K562 (cell line): ENCODE measurements around the gene RAB31. TPM values are rescaled to one million over a fixed set of nuclear protein-coding genes. Genes with fewer than 3 reads are reported as not detected.

Source experiments
- BACH1 ChIP-seq: fragments of 200-800 bp; sonication (Bioruptor generic); IDR thresholded peaks from 2 replicates; pipeline ENCODE4 v1.6.1; 2016; ENCODE audit warnings: missing genetic modification characterization, missing compliant biosample characterization
- BHLHE40 ChIP-seq: IDR thresholded peaks from 2 replicates; pipeline ENCODE4 v1.6.1; 2011; ENCODE audit warnings: low read length, improper control_type of control experiment
- CSDE1 ChIP-seq, 2 experiments: fragments of 450-650 bp; IDR thresholded peaks; 2 replicates each; pipeline ENCODE4 v1.6.1; 2016; ENCODE audit warnings: mild to moderate bottlenecking in 1 of 2
- ETV1 ChIP-seq: fragments of 450-650 bp; conservative IDR thresholded peaks from 2 replicates; pipeline ENCODE4 v1.6.1; 2016; ENCODE audit warnings: missing genetic modification characterization, control low read depth, low read depth, missing compliant biosample characterization
- GABPA ChIP-seq: fragments of 200-800 bp; sonication (Bioruptor generic); conservative IDR thresholded peaks from 2 replicates; pipeline ENCODE4 v1.6.1; 2016; ENCODE audit warnings: low read depth, missing genetic modification characterization, missing compliant biosample characterization
- HEY1 ChIP-seq: fragments of 250-450 bp; sonication (Bioruptor Pico); IDR thresholded peaks from 2 replicates; pipeline ENCODE4 v1.5.0; 2020; ENCODE audit warnings: mild to moderate bottlenecking, moderate library complexity, borderline replicate concordance
- KAT2B ChIP-seq: IDR thresholded peaks from one replicate; pipeline ENCODE4 v1.6.1; 2012; ENCODE audit warnings: low read depth, mild to moderate bottlenecking, control low read depth, inconsistent platforms, low read length, moderate library complexity
- MAFK ChIP-seq: IDR thresholded peaks from 2 replicates; pipeline ENCODE4 v1.6.1; 2011; ENCODE audit warnings: low read length, improper control_type of control experiment
- MTF1 ChIP-seq: fragments of 250-450 bp; sonication (Bioruptor Pico); IDR thresholded peaks from 2 replicates; pipeline ENCODE4 v1.9.0; 2021; ENCODE audit warnings: moderate library complexity, mild to moderate bottlenecking, inconsistent platforms, borderline replicate concordance
- NONO ChIP-seq, 2 experiments: fragments of 200-400 bp in 1 of 2; fragments of 450-650 bp in 1 of 2; formaldehyde crosslinking in 1 of 2; IDR thresholded peaks; 2 replicates each; pipeline ENCODE4 v1.6.1; 2017; ENCODE audit warnings: low read depth in 2 of 2, mild to moderate bottlenecking in 2 of 2, moderate library complexity in 2 of 2, low read length in 1 of 2
- NR3C1 ChIP-seq: sonication (generic); formaldehyde crosslinking; IDR thresholded peaks from 2 replicates; pipeline ENCODE4 v1.8.1; 2022; ENCODE audit warnings: missing genetic modification reagents
- NRF1 ChIP-seq, 2 experiments: fragments of 450-650 bp; IDR thresholded peaks in 1 of 2; conservative IDR thresholded peaks in 1 of 2; 2 replicates each; pipeline ENCODE4 v1.6.1; 2014; ENCODE audit warnings: mild to moderate bottlenecking in 2 of 2
- PTRF ChIP-seq: fragments of 450-650 bp; IDR thresholded peaks from 2 replicates; pipeline ENCODE4 v1.6.1; 2016; ENCODE audit warnings: mild to moderate bottlenecking, missing genetic modification characterization, missing compliant biosample characterization
- SMAD4 ChIP-seq: fragments of 250-450 bp; sonication (Bioruptor Pico); conservative IDR thresholded peaks from 2 replicates; pipeline ENCODE4 v1.8.0; 2021; ENCODE audit warnings: inconsistent platforms, mild to moderate bottlenecking, moderate library complexity
- TSHZ1 ChIP-seq: fragments of 250-450 bp; sonication (Bioruptor Pico); IDR thresholded peaks from 2 replicates; pipeline ENCODE4 v1.4.0; 2020; ENCODE audit warnings: mild to moderate bottlenecking, moderate library complexity
- WHSC1 ChIP-seq: IDR thresholded peaks from one replicate; pipeline ENCODE4 v1.6.1; 2012; ENCODE audit warnings: low read length, control low read depth, inconsistent platforms
- XRCC3 ChIP-seq: fragments of 450-650 bp; IDR thresholded peaks from 2 replicates; pipeline ENCODE4 v1.6.1; 2017; ENCODE audit warnings: mild to moderate bottlenecking, moderate library complexity
- ZBTB43 ChIP-seq: sonication (generic); formaldehyde crosslinking; IDR thresholded peaks from 2 replicates; pipeline ENCODE4 v1.8.0; 2023; ENCODE audit warnings: mild to moderate bottlenecking, missing genetic modification reagents
- ZC3H11A ChIP-seq: IDR thresholded peaks from 2 replicates; pipeline ENCODE4 v1.6.1; 2012; ENCODE audit warnings: low read depth, low read length, improper control_type of control experiment
- ZNF274 ChIP-seq: IDR thresholded peaks from 2 replicates; pipeline ENCODE4 v1.6.1; 2011; ENCODE audit warnings: low read depth, mild to moderate bottlenecking, low read length, moderate library complexity, borderline replicate concordance
- ZNF589 ChIP-seq: fragments of 200-800 bp; sonication (Bioruptor generic); IDR thresholded peaks from 2 replicates; pipeline ENCODE4 v1.6.1; 2016; ENCODE audit warnings: low read depth, missing genetic modification characterization, missing compliant biosample characterization
- ZNF778 ChIP-seq: fragments of 450-650 bp; formaldehyde crosslinking; IDR thresholded peaks from 2 replicates; pipeline ENCODE4 v1.4.0; 2020; ENCODE audit warnings: mild to moderate bottlenecking, moderate library complexity
- ZNF79 ChIP-seq: fragments of 250-450 bp; sonication (Bioruptor Pico); IDR thresholded peaks from 2 replicates; pipeline ENCODE4 v1.4.0; 2020; ENCODE audit warnings: low read depth, mild to moderate bottlenecking, moderate library complexity
- polyA plus RNA-seq, 8 experiments: library from polyadenylated mRNA; depleted of rRNA in 4 of 8; stranded (reverse) in 5 of 8; unstranded in 3 of 8; fragments of >200 nt; fragmentation: Nextera tagmentation in 2 of 8; fragmentation: Illumina TruSeq in 1 of 8; extraction: Ambion mirVana in 2 of 8; extraction: Trizol in 1 of 8; gene quantifications; 2 replicates each; pipeline versions ENCODE4 v1.2.1 to v1.2.3, GENCODE V29; 2011 to 2014; ENCODE audit warnings: inconsistent platforms in 1 of 8, missing spikeins in 1 of 8
- total RNA-seq, 7 experiments: library from RNA; depleted of rRNA in 6 of 7; stranded (reverse); fragments of >200 nt in 6 of 7; fragmentation: Illumina TruSeq in 2 of 7; extraction: Trizol in 2 of 7; gene quantifications; 2 replicates each; pipeline versions ENCODE4 v1.2.1 to v1.2.3, GENCODE V29; 2011 to 2021; ENCODE audit warnings: low replicate concordance in 1 of 7
- TF ChIP-seq, protein P1 (sequence below): fragments of 250-450 bp; sonication (Bioruptor Pico); IDR thresholded peaks from 2 replicates; pipeline ENCODE4 v1.4.0; 2020; ENCODE audit warnings: borderline replicate concordance

RAB31 gene
- total and polyA plus RNA-seq, 9 of the 15 experiments (the other 6 are each of a cell fraction or from before 2014, with no cell fraction given), result 20.7 to 70.4 (median 41.3) TPM

DNA sequence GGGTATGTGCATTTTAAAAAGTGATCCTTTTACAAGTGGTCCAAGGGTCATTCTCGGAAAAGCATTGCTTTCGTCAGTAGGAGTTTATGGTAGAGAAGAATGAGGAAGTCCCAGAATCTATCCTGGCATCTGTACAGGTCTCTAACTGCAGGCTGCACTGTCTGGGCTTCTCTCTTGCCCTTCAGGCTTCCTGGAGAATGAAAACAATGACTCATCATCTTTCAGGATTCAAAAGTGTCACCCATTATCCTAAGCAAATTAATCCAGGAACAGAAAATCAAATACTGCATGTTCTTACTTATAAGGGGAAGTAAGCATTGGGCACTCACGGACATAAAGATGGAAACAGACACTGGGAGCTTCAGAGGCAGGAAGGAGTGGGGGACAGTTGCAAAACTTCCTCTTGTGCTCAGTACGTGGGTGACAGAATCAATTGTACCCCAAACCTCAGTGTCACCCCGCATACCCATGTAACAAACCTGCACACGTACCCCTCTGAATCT lies 117.5 kb downstream of the RAB31 start (continued):
- TF ChIP-seq ZBTB43 (CRISPR knock-in tag) (no peak), NRF1 (conservative IDR thresholded peaks at IDR 0.05 in 1 of 2, IDR thresholded peaks at IDR 0.05 in 1 of 2) (peak; percentile 27 to 39; a peak in 2 of 4 replicates), MTF1 (no peak), WHSC1 (no peak), KAT2B (no peak), NR3C1 (CRISPR knock-in tag) (no peak), ZNF589 (CRISPR knock-in tag) (peak; percentile 19; the same call in 1 of the 2 replicates), ETV1 (tag) (peak; percentile 76), CSDE1 (IDR thresholded peaks at IDR 0.05) (no peak), TSHZ1 (CRISPR knock-in tag) (no peak), SMAD4 (CRISPR knock-in tag) (peak; percentile 96), BACH1 (tag) (peak; percentile 98), PTRF (no peak), NONO (IDR thresholded peaks at IDR 0.05; ENCODE audit: low read depth in 2 of 2, low read length in 1 of 2) (no peak), BHLHE40 (no peak), ZC3H11A (no peak), MAFK (peak; percentile 95), HEY1 (CRISPR knock-in tag) (no peak; the same call in 1 of the 2 replicates), GABPA (tag) (peak; percentile 36; the same call in 1 of the 2 replicates), ZNF274 (no peak), XRCC3 (no peak), ZNF79 (CRISPR knock-in tag) (0 out of 2 replicates have a peak, but pooled peaks have one; percentile 0), ZNF778 (CRISPR knock-in tag) (no peak)
- TF ChIP-seq, protein P1, sequence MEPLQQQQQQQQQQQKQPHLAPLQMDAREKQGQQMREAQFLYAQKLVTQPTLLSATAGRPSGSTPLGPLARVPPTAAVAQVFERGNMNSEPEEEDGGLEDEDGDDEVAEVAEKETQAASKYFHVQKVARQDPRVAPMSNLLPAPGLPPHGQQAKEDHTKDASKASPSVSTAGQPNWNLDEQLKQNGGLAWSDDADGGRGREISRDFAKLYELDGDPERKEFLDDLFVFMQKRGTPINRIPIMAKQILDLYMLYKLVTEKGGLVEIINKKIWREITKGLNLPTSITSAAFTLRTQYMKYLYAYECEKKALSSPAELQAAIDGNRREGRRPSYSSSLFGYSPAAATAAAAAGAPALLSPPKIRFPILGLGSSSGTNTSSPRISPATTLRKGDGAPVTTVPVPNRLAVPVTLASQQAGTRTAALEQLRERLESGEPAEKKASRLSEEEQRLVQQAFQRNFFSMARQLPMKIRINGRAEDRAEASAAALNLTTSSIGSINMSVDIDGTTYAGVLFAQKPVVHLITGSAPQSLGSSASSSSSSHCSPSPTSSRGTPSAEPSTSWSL (CRISPR knock-in tag), result no peak
